HepG2 (cell line): ENCODE measurements around the gene VRK2. TPM values are rescaled to one million over a fixed set of nuclear protein-coding genes. Genes with fewer than 3 reads are reported as not detected.
A peak's percentile ranks its signal among the peaks of the same experiment; 100 is the strongest.

ENCODE experiments used
- AGO2 ChIP-seq: fragments of 200-400 bp; formaldehyde crosslinking; optimal IDR thresholded peaks from 2 replicates; pipeline ENCODE3; 2017; ENCODE audit warnings: mild to moderate bottlenecking, low read depth, low read length, moderate library complexity
- AHR ChIP-seq: IDR thresholded peaks from 2 replicates; pipeline ENCODE4 v1.6.1; 2018; ENCODE audit warnings: missing genetic modification reagents, missing compliant biosample characterization
- CHD2 ChIP-seq: IDR thresholded peaks from 2 replicates; pipeline ENCODE4 v1.6.1; 2011; ENCODE audit warnings: low read depth, low read length, improper control_type of control experiment
- GZF1 ChIP-seq: sonication (generic); formaldehyde crosslinking; IDR thresholded peaks from 2 replicates; pipeline ENCODE4 v1.5.1; 2020; ENCODE audit warnings: mild to moderate bottlenecking, missing genetic modification reagents
- KDM5B ChIP-seq: sonication (generic); formaldehyde crosslinking; IDR thresholded peaks from 2 replicates; pipeline ENCODE4 v1.4.0; 2020; ENCODE audit warnings: missing genetic modification reagents, mild to moderate bottlenecking, borderline replicate concordance
- MAFG ChIP-seq: sonication (generic); formaldehyde crosslinking; IDR thresholded peaks from 2 replicates; pipeline ENCODE4 v1.5.1; 2020; ENCODE audit warnings: mild to moderate bottlenecking, missing genetic modification reagents
- MED1 ChIP-seq: sonication (generic); formaldehyde crosslinking; IDR thresholded peaks from 2 replicates; pipeline ENCODE4 v1.4.0; 2020; ENCODE audit warnings: missing genetic modification reagents
- MEIS2 ChIP-seq: sonication (generic); formaldehyde crosslinking; IDR thresholded peaks from 2 replicates; pipeline ENCODE4 v1.9.0; 2021; ENCODE audit warnings: mild to moderate bottlenecking, missing genetic modification reagents
- NR3C1 ChIP-seq: sonication (generic); formaldehyde crosslinking; IDR thresholded peaks from 2 replicates; pipeline ENCODE4 v1.4.0; 2020; ENCODE audit warnings: missing genetic modification reagents
- SIX4 ChIP-seq: sonication (generic); formaldehyde crosslinking; IDR thresholded peaks from 2 replicates; pipeline ENCODE4 v1.4.0; 2020; ENCODE audit warnings: missing genetic modification reagents
- SP2 ChIP-seq: sonication (generic); formaldehyde crosslinking; IDR thresholded peaks from 2 replicates; pipeline ENCODE4 v1.5.1; 2020; ENCODE audit warnings: mild to moderate bottlenecking, missing genetic modification reagents
- TAF15 ChIP-seq: fragments of 200-400 bp; formaldehyde crosslinking; IDR thresholded peaks from one replicate; pipeline ENCODE4 v1.6.1; 2018; ENCODE audit warnings: mild to moderate bottlenecking, low read depth, low read length; ENCODE audit not compliant: poor library complexity, severe bottlenecking
- ZBTB4 ChIP-seq: sonication (generic); formaldehyde crosslinking; IDR thresholded peaks from 2 replicates; pipeline ENCODE4 v1.4.0; 2020; ENCODE audit warnings: missing genetic modification reagents, mild to moderate bottlenecking, borderline replicate concordance
- ZBTB8A ChIP-seq: sonication (generic); formaldehyde crosslinking; IDR thresholded peaks from 2 replicates; pipeline ENCODE4 v1.4.0; 2020; ENCODE audit warnings: mild to moderate bottlenecking, low read depth, missing genetic modification reagents, borderline replicate concordance
- ZFP62 ChIP-seq: sonication (generic); formaldehyde crosslinking; IDR thresholded peaks from 2 replicates; pipeline ENCODE4 v1.4.0; 2020; ENCODE audit warnings: missing genetic modification reagents
- ZNF10 ChIP-seq: sonication (generic); formaldehyde crosslinking; IDR thresholded peaks from 2 replicates; pipeline ENCODE4 v1.4.0; 2020; ENCODE audit warnings: mild to moderate bottlenecking, low read depth, missing genetic modification reagents, borderline replicate concordance
- ZNF432 ChIP-seq: sonication (generic); formaldehyde crosslinking; IDR thresholded peaks from 2 replicates; pipeline ENCODE4 v1.5.0; 2020; ENCODE audit warnings: missing genetic modification reagents, mild to moderate bottlenecking, borderline replicate concordance
- ZNF547 ChIP-seq: sonication (generic); formaldehyde crosslinking; IDR thresholded peaks from 2 replicates; pipeline ENCODE4 v1.5.1; 2020; ENCODE audit warnings: mild to moderate bottlenecking, missing genetic modification reagents
- ZNF564 ChIP-seq: sonication (generic); formaldehyde crosslinking; IDR thresholded peaks from 2 replicates; pipeline ENCODE4 v1.8.1; 2023; ENCODE audit warnings: mild to moderate bottlenecking, missing genetic modification reagents
- ZNF614 ChIP-seq: IDR thresholded peaks from 2 replicates; pipeline ENCODE4 v1.6.1; 2018; ENCODE audit warnings: missing biosample characterization, missing genetic modification reagents, inconsistent platforms, borderline replicate concordance
- ZNF737 ChIP-seq: sonication (generic); formaldehyde crosslinking; IDR thresholded peaks from 2 replicates; pipeline ENCODE4 v1.5.0; 2020; ENCODE audit warnings: missing genetic modification reagents, mild to moderate bottlenecking, borderline replicate concordance
- ZNF749 ChIP-seq: sonication (generic); formaldehyde crosslinking; IDR thresholded peaks from 2 replicates; pipeline ENCODE4 v1.8.0; 2022; ENCODE audit warnings: mild to moderate bottlenecking, missing genetic modification reagents, moderate library complexity, borderline replicate concordance
- polyA plus RNA-seq, 8 experiments: library from polyadenylated mRNA; depleted of rRNA in 3 of 8; stranded (reverse) in 7 of 8; unstranded in 1 of 8; fragments of >200 nt; fragmentation: Illumina TruSeq in 4 of 8; extraction: Trizol in 4 of 8; gene quantifications; 2 replicates each; pipeline versions ENCODE4 v1.2.1 to v1.2.3, GENCODE V29; 2011 to 2016; ENCODE audit warnings: low read depth in 4 of 8, missing spikeins in 1 of 8, mixed read lengths in 1 of 8; ENCODE audit not compliant: insufficient read depth in 1 of 8
- total RNA-seq, 5 experiments: library from RNA; depleted of rRNA; stranded (reverse); fragments of >200 nt; fragmentation: Illumina TruSeq; extraction: Trizol; gene quantifications; 2 replicates each; pipeline ENCODE4 v1.2.3, GENCODE V29; 2016; ENCODE audit warnings: low read depth in 1 of 5
- TF ChIP-seq, protein P1 (sequence below): IDR thresholded peaks from 2 replicates; pipeline ENCODE4 v1.4.0; 2020; ENCODE audit warnings: mild to moderate bottlenecking, missing genetic modification reagents

The VRK2 gene
- total and polyA plus RNA-seq, 2 of the 13 experiments (the other 11 are each of a cell fraction or from before 2014, with no cell fraction given) = 13.3 to 29.1 TPM

DNA sequence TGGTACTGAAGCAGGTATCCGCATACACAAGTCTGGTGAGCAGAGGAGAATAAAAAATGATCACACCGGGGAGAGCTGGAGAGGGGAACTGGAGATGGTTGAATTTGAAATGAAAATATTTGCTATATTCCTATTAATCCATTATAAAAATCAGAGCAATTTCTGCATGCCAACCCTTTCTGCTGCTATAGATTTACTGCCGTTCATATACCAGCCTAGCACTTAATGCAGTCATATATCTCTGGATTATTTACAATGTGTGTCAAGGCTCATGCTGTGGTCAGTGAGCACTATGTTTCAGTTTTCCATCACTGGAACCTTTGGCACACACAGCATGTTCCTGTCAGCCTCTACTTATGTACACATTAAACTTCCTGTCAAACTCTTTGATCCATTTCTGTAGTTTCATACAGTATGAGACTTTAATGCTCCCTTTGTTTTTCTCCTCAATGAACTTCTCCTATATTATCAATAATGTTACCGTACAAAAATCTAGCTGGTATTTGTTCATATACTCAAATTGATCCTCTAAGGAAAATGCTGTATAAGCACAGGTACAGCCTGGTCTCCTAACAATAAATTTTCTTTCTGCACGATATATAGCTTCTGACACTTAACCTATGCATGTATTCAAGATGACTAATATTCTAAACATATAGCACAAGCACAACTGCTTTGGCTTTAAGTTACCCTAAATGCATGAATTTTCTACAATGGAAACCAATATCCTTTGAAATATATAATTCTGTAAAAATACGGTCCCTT lies 157.8 kb downstream of the VRK2 start (continued):
- TF ChIP-seq ZNF10 (CRISPR knock-in tag) = no peak
- TF ChIP-seq ZNF547 (CRISPR knock-in tag) = no peak
- no peak for TF ChIP-seq ZFP62 (CRISPR knock-in tag)
- no peak for TF ChIP-seq ZBTB8A (CRISPR knock-in tag)
- no peak for TF ChIP-seq NR3C1 (CRISPR knock-in tag)
- no peak for TF ChIP-seq ZNF432 (CRISPR knock-in tag)
- peak; percentile 93 for TF ChIP-seq MED1 (CRISPR knock-in tag)
- no peak for TF ChIP-seq MAFG (CRISPR knock-in tag)
- TF ChIP-seq SP2 (CRISPR knock-in tag) = no peak
- no peak for TF ChIP-seq ZBTB4 (CRISPR knock-in tag)
- TF ChIP-seq ZNF749 (CRISPR knock-in tag) = no peak
- TF ChIP-seq ZNF564 (CRISPR knock-in tag) = no peak
- TF ChIP-seq, protein P1, sequence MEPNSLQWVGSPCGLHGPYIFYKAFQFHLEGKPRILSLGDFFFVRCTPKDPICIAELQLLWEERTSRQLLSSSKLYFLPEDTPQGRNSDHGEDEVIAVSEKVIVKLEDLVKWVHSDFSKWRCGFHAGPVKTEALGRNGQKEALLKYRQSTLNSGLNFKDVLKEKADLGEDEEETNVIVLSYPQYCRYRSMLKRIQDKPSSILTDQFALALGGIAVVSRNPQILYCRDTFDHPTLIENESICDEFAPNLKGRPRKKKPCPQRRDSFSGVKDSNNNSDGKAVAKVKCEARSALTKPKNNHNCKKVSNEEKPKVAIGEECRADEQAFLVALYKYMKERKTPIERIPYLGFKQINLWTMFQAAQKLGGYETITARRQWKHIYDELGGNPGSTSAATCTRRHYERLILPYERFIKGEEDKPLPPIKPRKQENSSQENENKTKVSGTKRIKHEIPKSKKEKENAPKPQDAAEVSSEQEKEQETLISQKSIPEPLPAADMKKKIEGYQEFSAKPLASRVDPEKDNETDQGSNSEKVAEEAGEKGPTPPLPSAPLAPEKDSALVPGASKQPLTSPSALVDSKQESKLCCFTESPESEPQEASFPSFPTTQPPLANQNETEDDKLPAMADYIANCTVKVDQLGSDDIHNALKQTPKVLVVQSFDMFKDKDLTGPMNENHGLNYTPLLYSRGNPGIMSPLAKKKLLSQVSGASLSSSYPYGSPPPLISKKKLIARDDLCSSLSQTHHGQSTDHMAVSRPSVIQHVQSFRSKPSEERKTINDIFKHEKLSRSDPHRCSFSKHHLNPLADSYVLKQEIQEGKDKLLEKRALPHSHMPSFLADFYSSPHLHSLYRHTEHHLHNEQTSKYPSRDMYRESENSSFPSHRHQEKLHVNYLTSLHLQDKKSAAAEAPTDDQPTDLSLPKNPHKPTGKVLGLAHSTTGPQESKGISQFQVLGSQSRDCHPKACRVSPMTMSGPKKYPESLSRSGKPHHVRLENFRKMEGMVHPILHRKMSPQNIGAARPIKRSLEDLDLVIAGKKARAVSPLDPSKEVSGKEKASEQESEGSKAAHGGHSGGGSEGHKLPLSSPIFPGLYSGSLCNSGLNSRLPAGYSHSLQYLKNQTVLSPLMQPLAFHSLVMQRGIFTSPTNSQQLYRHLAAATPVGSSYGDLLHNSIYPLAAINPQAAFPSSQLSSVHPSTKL = peak; percentile 98
- no peak for TF ChIP-seq CHD2
- TF ChIP-seq TAF15 = no peak
- TF ChIP-seq ZNF737 (CRISPR knock-in tag) = no peak
- peak; percentile 89 for TF ChIP-seq ZNF614 (CRISPR knock-in tag)
- TF ChIP-seq GZF1 (CRISPR knock-in tag) = no peak
- no peak; the same call in 1 of the 2 replicates for TF ChIP-seq AHR (CRISPR knock-in tag)
- no peak; the same call in 1 of the 2 replicates for TF ChIP-seq SIX4
- TF ChIP-seq KDM5B (CRISPR knock-in tag) = no peak
- no peak for TF ChIP-seq AGO2
- TF ChIP-seq MEIS2 = peak; percentile 90
